ENCODE data around the gene OLFML1. TPM values are rescaled to one million over a fixed set of nuclear protein-coding genes. Genes with fewer than 3 reads are reported as not detected.

The OLFML1 gene
- total and polyA plus RNA-seq, 7 donors, result 0.81 to 7.2 (median 1.2) TPM

- Histone ChIP-seq H3K4me1 (peaks cover 21% of the 10 kb centered on the region), H3K9me3 (no peaks in the 10 kb centered on the region), H3K27ac (no peak overlapping the region), H3K36me3 (ENCODE audit: insufficient read depth in 1 of 2, low read depth in 1 of 2) (peaks cover 0 to 6% of the 10 kb centered on the region in 2 donors), H3K4me3 (no peak overlapping the region), H3K27me3 (ENCODE audit: insufficient read depth in 3 of 3, low read length in 2 of 3) (no peaks in the 10 kb centered on the region)
- 93 to 98% (median 96%) methylated on average over 3 of the region's 3 CpGs for WGBS, 3 donors
- no peak for ATAC-seq
- intact Hi-C loops (cut with DNase I), result no loop called here
- no peak for DNase-seq
- TF ChIP-seq CTCF (IDR thresholded peaks at IDR 0.05), result no peak
Measured at GRCh38 chr11:7508087-7508486, 22.8 kb downstream of the OLFML1 start.

- 93 to 95% (median 95%) methylated on average over 2 of the region's 2 CpGs for WGBS, 3 donors
- Histone ChIP-seq H3K36me3 (ENCODE audit: insufficient read depth in 1 of 2, low read depth in 1 of 2) (no peaks in the 10 kb centered on the region), H3K9me3 (no peaks in the 10 kb centered on the region), H3K27ac (no peak overlapping the region), H3K4me1 (peaks cover 24% of the 10 kb centered on the region), H3K4me3 (no peak overlapping the region), H3K27me3 (ENCODE audit: insufficient read depth in 3 of 3, low read length in 2 of 3) (no peaks in the 10 kb centered on the region)
- ATAC-seq, result no peak
- intact Hi-C loops (cut with DNase I), result loop anchor here in 1 of 2 donors (5.0 kb wide), 2 partner anchors 92 to 157 kb away; no protein-coding TSS in a partner anchor
- TF ChIP-seq CTCF (IDR thresholded peaks at IDR 0.05), result no peak
- no peak for DNase-seq
Measured at GRCh38 chr11:7509966-7510365, 24.7 kb downstream of the OLFML1 start.

- H3K36me3 ChIP-seq (ENCODE audit: insufficient read depth in 1 of 2, low read depth in 1 of 2), result no peaks in the 10 kb centered on the region
- H3K4me3 ChIP-seq, result peak overlapping the region; percentile 84
- H3K9me3 ChIP-seq, result no peaks in the 10 kb centered on the region
- peak overlapping the region; percentile 93 for H3K27ac ChIP-seq
- H3K4me1 ChIP-seq, result peaks cover 31% of the 10 kb centered on the region
- 10 to 14% (median 13%) methylated on average over 5 of the region's 5 CpGs for WGBS, 3 donors
- ATAC-seq, result peak; percentile 28 to 67 (median 56)
- DNase-seq, result peak; percentile 56 to 75
- no peaks in the 10 kb centered on the region for H3K27me3 ChIP-seq (ENCODE audit: insufficient read depth in 3 of 3, low read length in 2 of 3)
- no peak for TF ChIP-seq CTCF (IDR thresholded peaks at IDR 0.05)
- intact Hi-C loops (cut with DNase I), result loop anchor here in 1 of 2 donors (5.0 kb wide), 2 partner anchors 91 to 156 kb away; no protein-coding TSS in a partner anchor
Measured at GRCh38 chr11:7511401-7511800, 26.1 kb downstream of the OLFML1 start.

- peak overlapping the region; percentile 93 for H3K27ac ChIP-seq
- intact Hi-C loops (cut with DNase I), result loop anchor here (2.0 to 5.0 kb wide), 5 partner anchors 34 to 155 kb away; no protein-coding TSS in a partner anchor
- peak overlapping the region; percentile 84 for H3K4me3 ChIP-seq
- TF ChIP-seq CTCF (IDR thresholded peaks at IDR 0.05), result peak; percentile 19
- no peaks in the 10 kb centered on the region for H3K9me3 ChIP-seq
- ATAC-seq (peak; percentile 71 to 79 (median 75)), DNase-seq (peak; percentile 91 to 95)
- H3K4me1 ChIP-seq, result peaks cover 31% of the 10 kb centered on the region
- 4 to 8% (median 5%) methylated on average over 18 of the region's 18 CpGs for WGBS, 3 donors
- no peaks in the 10 kb centered on the region for H3K36me3 ChIP-seq (ENCODE audit: insufficient read depth in 1 of 2, low read depth in 1 of 2)
- no peaks in the 10 kb centered on the region for H3K27me3 ChIP-seq (ENCODE audit: insufficient read depth in 3 of 3, low read length in 2 of 3)
Measured at GRCh38 chr11:7512525-7513233, 27.4 kb downstream of the OLFML1 start.

All from psoas muscle (tissue), 8 donors.